Neural cell (in vitro differentiated cells): Measurements from ENCODE around the gene KANK4.

Source experiments
- POLR2AphosphoS5 ChIP-seq: IDR thresholded peaks from 2 replicates; pipeline ENCODE4 v1.6.1; 2012
- SMC3 ChIP-seq: fragments of 450-650 bp; conservative IDR thresholded peaks from 2 replicates; pipeline ENCODE4 v1.6.1; 2014; ENCODE audit warnings: antibody characterized with exemption, mild to moderate bottlenecking, moderate library complexity; ENCODE audit not compliant: poor library complexity
- TF ChIP-seq, protein P1 (sequence below): IDR thresholded peaks from 2 replicates; pipeline ENCODE4 v1.6.1; 2012; ENCODE audit warnings: borderline replicate concordance
- TF ChIP-seq, protein P2 (sequence below): fragments of 450-650 bp; IDR thresholded peaks from 2 replicates; pipeline ENCODE4 v1.5.1; 2014; ENCODE audit warnings: antibody characterized with exemption, mild to moderate bottlenecking, moderate library complexity; ENCODE audit not compliant: poor library complexity, severe bottlenecking

DNA sequence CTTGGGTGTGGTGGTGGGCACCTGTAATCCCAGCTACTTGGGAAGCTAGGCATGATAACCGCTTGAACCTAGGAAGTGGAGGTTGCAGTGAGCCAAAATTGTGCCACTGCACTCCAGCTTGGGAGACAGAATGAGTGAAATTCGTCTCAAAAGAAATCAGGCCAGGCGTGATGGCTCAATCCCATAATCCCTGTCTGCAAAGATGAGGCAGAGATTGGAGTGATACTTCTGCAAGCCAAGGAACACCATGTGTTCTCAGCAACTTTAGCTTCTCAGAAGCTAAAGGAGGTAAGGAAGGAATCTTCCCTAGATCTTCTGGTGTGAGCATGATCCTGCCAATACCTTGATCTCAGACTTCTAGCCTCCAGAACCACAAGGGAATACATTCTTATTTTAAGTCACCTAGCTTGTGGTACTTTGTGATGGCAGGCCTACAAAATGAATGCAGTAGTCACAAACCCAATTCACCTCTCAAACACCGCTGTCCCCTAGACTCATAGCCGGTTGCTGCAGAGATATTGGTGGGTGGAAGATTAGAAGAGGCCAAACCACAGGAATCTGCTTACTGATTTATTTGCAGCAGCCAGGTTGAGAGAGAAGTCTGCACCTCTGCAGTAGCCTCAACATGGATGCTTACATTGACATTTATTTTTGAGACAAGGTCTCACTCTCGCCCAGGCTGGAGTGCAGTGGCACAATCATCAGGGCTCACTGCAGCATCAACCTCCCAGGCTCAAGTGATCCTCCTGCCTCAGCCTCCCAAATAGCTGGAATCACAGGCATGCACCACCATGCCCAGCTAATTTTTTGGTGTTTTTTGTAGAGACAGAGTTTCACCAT lies 105.9 kb downstream of the KANK4 start:
- TF ChIP-seq POLR2AphosphoS5, result no peak
- TF ChIP-seq SMC3, result no peak
- TF ChIP-seq, protein P1, sequence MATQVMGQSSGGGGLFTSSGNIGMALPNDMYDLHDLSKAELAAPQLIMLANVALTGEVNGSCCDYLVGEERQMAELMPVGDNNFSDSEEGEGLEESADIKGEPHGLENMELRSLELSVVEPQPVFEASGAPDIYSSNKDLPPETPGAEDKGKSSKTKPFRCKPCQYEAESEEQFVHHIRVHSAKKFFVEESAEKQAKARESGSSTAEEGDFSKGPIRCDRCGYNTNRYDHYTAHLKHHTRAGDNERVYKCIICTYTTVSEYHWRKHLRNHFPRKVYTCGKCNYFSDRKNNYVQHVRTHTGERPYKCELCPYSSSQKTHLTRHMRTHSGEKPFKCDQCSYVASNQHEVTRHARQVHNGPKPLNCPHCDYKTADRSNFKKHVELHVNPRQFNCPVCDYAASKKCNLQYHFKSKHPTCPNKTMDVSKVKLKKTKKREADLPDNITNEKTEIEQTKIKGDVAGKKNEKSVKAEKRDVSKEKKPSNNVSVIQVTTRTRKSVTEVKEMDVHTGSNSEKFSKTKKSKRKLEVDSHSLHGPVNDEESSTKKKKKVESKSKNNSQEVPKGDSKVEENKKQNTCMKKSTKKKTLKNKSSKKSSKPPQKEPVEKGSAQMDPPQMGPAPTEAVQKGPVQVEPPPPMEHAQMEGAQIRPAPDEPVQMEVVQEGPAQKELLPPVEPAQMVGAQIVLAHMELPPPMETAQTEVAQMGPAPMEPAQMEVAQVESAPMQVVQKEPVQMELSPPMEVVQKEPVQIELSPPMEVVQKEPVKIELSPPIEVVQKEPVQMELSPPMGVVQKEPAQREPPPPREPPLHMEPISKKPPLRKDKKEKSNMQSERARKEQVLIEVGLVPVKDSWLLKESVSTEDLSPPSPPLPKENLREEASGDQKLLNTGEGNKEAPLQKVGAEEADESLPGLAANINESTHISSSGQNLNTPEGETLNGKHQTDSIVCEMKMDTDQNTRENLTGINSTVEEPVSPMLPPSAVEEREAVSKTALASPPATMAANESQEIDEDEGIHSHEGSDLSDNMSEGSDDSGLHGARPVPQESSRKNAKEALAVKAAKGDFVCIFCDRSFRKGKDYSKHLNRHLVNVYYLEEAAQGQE, result no peak
- TF ChIP-seq, protein P2, sequence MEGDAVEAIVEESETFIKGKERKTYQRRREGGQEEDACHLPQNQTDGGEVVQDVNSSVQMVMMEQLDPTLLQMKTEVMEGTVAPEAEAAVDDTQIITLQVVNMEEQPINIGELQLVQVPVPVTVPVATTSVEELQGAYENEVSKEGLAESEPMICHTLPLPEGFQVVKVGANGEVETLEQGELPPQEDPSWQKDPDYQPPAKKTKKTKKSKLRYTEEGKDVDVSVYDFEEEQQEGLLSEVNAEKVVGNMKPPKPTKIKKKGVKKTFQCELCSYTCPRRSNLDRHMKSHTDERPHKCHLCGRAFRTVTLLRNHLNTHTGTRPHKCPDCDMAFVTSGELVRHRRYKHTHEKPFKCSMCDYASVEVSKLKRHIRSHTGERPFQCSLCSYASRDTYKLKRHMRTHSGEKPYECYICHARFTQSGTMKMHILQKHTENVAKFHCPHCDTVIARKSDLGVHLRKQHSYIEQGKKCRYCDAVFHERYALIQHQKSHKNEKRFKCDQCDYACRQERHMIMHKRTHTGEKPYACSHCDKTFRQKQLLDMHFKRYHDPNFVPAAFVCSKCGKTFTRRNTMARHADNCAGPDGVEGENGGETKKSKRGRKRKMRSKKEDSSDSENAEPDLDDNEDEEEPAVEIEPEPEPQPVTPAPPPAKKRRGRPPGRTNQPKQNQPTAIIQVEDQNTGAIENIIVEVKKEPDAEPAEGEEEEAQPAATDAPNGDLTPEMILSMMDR, result no peak
